ENCODE results near the gene SMIM33. TPM values are rescaled to one million over a fixed set of nuclear protein-coding genes. Genes with fewer than 3 reads are reported as not detected.
A peak's percentile ranks its signal among the peaks of the same experiment; 100 is the strongest.

The SMIM33 gene
- total and polyA plus RNA-seq, 9 of the 15 experiments (the other 6 are each of a cell fraction or from before 2014, with no cell fraction given), result not detected

GRCh38 chr5:139517683-139518564, 47.1 kb downstream of the SMIM33 start (continued):
- TF ChIP-seq ZBTB40 (IDR thresholded peaks at IDR 0.05), result peak; percentile 62
- no peak for TF ChIP-seq ZBTB40 (CRISPR knock-in tag; IDR thresholded peaks at IDR 0.05)
- TF ChIP-seq ETS1 (conservative IDR thresholded peaks at IDR 0.05; ENCODE audit: control insufficient read depth, low read depth, low read length), result peak; percentile 67
- 0 out of 2 replicates have a peak, but pooled peaks have one; percentile 14 for TF ChIP-seq ZNF444 (CRISPR knock-in tag; IDR thresholded peaks at IDR 0.05)
- peak; percentile 84 for TF ChIP-seq POLR2AphosphoS5 (IDR thresholded peaks at IDR 0.05; ENCODE audit: control insufficient read depth, insufficient read depth, low read depth, low read length)
- TF ChIP-seq SMAD3 (CRISPR knock-in tag; conservative IDR thresholded peaks at IDR 0.05), result peak; percentile 71; the same call in 1 of the 2 replicates
- TF ChIP-seq CBX5 (IDR thresholded peaks at IDR 0.05; ENCODE audit: borderline replicate concordance, low read depth), result 0 out of 2 replicates have a peak, but pooled peaks have one; percentile 18
- no peak for TF ChIP-seq FOXA3 (CRISPR knock-in tag; conservative IDR thresholded peaks at IDR 0.05 in 1 of 2, IDR thresholded peaks at IDR 0.05 in 1 of 2)
- peak in 1 of 2 experiments; percentile 74; a peak in 1 of 4 replicates for TF ChIP-seq SRF (CRISPR knock-in tag; IDR thresholded peaks at IDR 0.05)
- peak; percentile 97 for TF ChIP-seq LCOR (CRISPR knock-in tag; IDR thresholded peaks at IDR 0.05)
- peak; percentile 44 to 76 for TF ChIP-seq MNT (conservative IDR thresholded peaks at IDR 0.05)
- TF ChIP-seq RBM22 (IDR thresholded peaks at IDR 0.05; ENCODE audit: low read depth, low read length, poor library complexity, severe bottlenecking), result peak; percentile 88
- peak; percentile 93 for TF ChIP-seq NR2C1 (IDR thresholded peaks at IDR 0.05)
- TF ChIP-seq NR2C1 (tag; IDR thresholded peaks at IDR 0.05), result peak; percentile 97

All from K562 (cell line).